Ishikawa (cell line): ENCODE measurements around the gene TRIM14.

ENCODE experiments used
- CEBPB ChIP-seq: IDR thresholded peaks from 2 replicates; pipeline ENCODE4 v1.6.1; 2012
- CREB1 ChIP-seq: IDR thresholded peaks from 2 replicates; pipeline ENCODE4 v1.6.1; 2012; ENCODE audit warnings: low read depth
- EGR1 ChIP-seq: IDR thresholded peaks from 2 replicates; pipeline ENCODE4 v1.6.1; 2012
- EP300 ChIP-seq: IDR thresholded peaks from 2 replicates; pipeline ENCODE4 v1.6.1; 2012; ENCODE audit warnings: borderline replicate concordance
- FOXM1 ChIP-seq: IDR thresholded peaks from 2 replicates; pipeline ENCODE4 v1.6.1; 2012; ENCODE audit warnings: low read depth, borderline replicate concordance
- MAX ChIP-seq: IDR thresholded peaks from 2 replicates; pipeline ENCODE4 v1.6.1; 2012
- NFIC ChIP-seq: IDR thresholded peaks from 2 replicates; pipeline ENCODE4 v1.6.1; 2012
- RAD21 ChIP-seq: IDR thresholded peaks from 2 replicates; pipeline ENCODE4 v1.6.1; 2012; ENCODE audit warnings: low read depth
- REST ChIP-seq: IDR thresholded peaks from 2 replicates; pipeline ENCODE4 v1.6.1; 2012; ENCODE audit warnings: low read depth, mild to moderate bottlenecking
- TAF1 ChIP-seq: IDR thresholded peaks from 2 replicates; pipeline ENCODE4 v1.6.1; 2012; ENCODE audit warnings: low read depth, mild to moderate bottlenecking
- TEAD4 ChIP-seq: IDR thresholded peaks from 2 replicates; pipeline ENCODE4 v1.6.1; 2012
- USF1 ChIP-seq: IDR thresholded peaks from 2 replicates; pipeline ENCODE4 v1.6.1; 2012
- YY1 ChIP-seq: IDR thresholded peaks from 2 replicates; pipeline ENCODE4 v1.6.1; 2012; ENCODE audit warnings: low read depth
- ZBTB7A ChIP-seq: IDR thresholded peaks from 2 replicates; pipeline ENCODE4 v1.6.1; 2012; ENCODE audit warnings: low read depth

GRCh38 chr9:98147582-98147981 is 28.6 kb upstream of the TRIM14 start:
- no peak for TF ChIP-seq YY1
- TF ChIP-seq TAF1, result no peak
- no peak for TF ChIP-seq RAD21
- no peak for TF ChIP-seq EP300
- TF ChIP-seq CREB1, result no peak
- no peak for TF ChIP-seq USF1
- TF ChIP-seq ZBTB7A, result no peak
- no peak for TF ChIP-seq EGR1
- no peak for TF ChIP-seq FOXM1
- no peak for TF ChIP-seq MAX
- TF ChIP-seq REST, result no peak
- no peak for TF ChIP-seq CEBPB
- TF ChIP-seq NFIC, result no peak
- TF ChIP-seq TEAD4, result no peak
